ENCODE data around the gene NUP210L. TPM values are rescaled to one million over a fixed set of nuclear protein-coding genes. Genes with fewer than 3 reads are reported as not detected.
"Not testable (repeated sequence)": the region's sequence is repeated elsewhere in the genome, so short reads cannot be mapped to it uniquely, and the experiment has no call there.

Gene NUP210L
- total RNA-seq, 1 donor from 2014 or later = 0.22 TPM

GRCh38 chr1:154019269-154019668 is 135.6 kb downstream of the NUP210L start:
- ChIA-PET CTCF (no interaction called here), POLR2A (interaction anchor here (1.0 kb wide), 1 partner anchor 29 kb away, joined by 3 read pairs; the partner anchor contains the start of gene RPS27)
- no peak for TF ChIP-seq CTCF (IDR thresholded peaks at IDR 0.05)
- H3K4me3 Mint-ChIP-seq = no peak overlapping the region
- no peaks in the 10 kb centered on the region for H3K9me3 Mint-ChIP-seq
- no peak for ATAC-seq (ENCODE audit: low read depth)
- H3K4me1 Mint-ChIP-seq = no peaks in the 10 kb centered on the region
- no peaks in the 10 kb centered on the region for H3K27me3 Mint-ChIP-seq
- H3K36me3 Mint-ChIP-seq (ENCODE audit: low read depth) = no peaks in the 10 kb centered on the region
- no peak for DNase-seq
- intact Hi-C loops (cut with micrococcal nuclease) = no loop called here
- no peak overlapping the region for H3K27ac Mint-ChIP-seq

- H3K36me3 Mint-ChIP-seq (ENCODE audit: low read depth) = peaks cover 4% of the 10 kb centered on the region
- no peak overlapping the region for H3K4me3 Mint-ChIP-seq
- no peak overlapping the region for H3K27ac Mint-ChIP-seq
- POLR2A ChIA-PET = no interaction called here
- no peaks in the 10 kb centered on the region for H3K9me3 Mint-ChIP-seq
- intact Hi-C loops (cut with micrococcal nuclease) = no loop called here
- TF ChIP-seq CTCF (IDR thresholded peaks at IDR 0.05) = no peak
- H3K4me1 Mint-ChIP-seq = no peaks in the 10 kb centered on the region
- CTCF ChIA-PET = no interaction called here
- DNase-seq (no peak), ATAC-seq (ENCODE audit: low read depth) (no peak)
- no peaks in the 10 kb centered on the region for H3K27me3 Mint-ChIP-seq
Measured at GRCh38 chr1:154014154-154014907, 140.5 kb downstream of the NUP210L start.

- H3K27me3 Mint-ChIP-seq; ATAC-seq (ENCODE audit: low read depth); CTCF ChIA-PET; H3K4me1 Mint-ChIP-seq; H3K4me3 Mint-ChIP-seq; H3K36me3 Mint-ChIP-seq (ENCODE audit: low read depth); intact Hi-C loops (cut with micrococcal nuclease); H3K27ac Mint-ChIP-seq; POLR2A ChIA-PET; H3K9me3 Mint-ChIP-seq; DNase-seq: not testable (repeated sequence)
Measured at GRCh38 chr1:154012543-154012942, 142.3 kb downstream of the NUP210L start.

- TF ChIP-seq CTCF (IDR thresholded peaks at IDR 0.05) = no peak
- DNase-seq = no peak
- no peak overlapping the region for H3K4me3 Mint-ChIP-seq
- H3K9me3 Mint-ChIP-seq = no peaks in the 10 kb centered on the region
- peaks cover 4% of the 10 kb centered on the region for H3K36me3 Mint-ChIP-seq (ENCODE audit: low read depth)
- ATAC-seq (ENCODE audit: low read depth) = no peak
- ChIA-PET CTCF (no interaction called here), POLR2A (no interaction called here)
- intact Hi-C loops (cut with micrococcal nuclease) = no loop called here
- no peaks in the 10 kb centered on the region for H3K27me3 Mint-ChIP-seq
- no peak overlapping the region for H3K27ac Mint-ChIP-seq
- no peaks in the 10 kb centered on the region for H3K4me1 Mint-ChIP-seq
Measured at GRCh38 chr1:154012129-154012528, 142.7 kb downstream of the NUP210L start.

- no peaks in the 10 kb centered on the region for H3K9me3 Mint-ChIP-seq
- no peak for ATAC-seq (ENCODE audit: low read depth)
- TF ChIP-seq CTCF (IDR thresholded peaks at IDR 0.05) = no peak
- no peak for DNase-seq
- CTCF ChIA-PET = no interaction called here
- POLR2A ChIA-PET = no interaction called here
- H3K36me3 Mint-ChIP-seq (ENCODE audit: low read depth) = no peaks in the 10 kb centered on the region
- H3K4me3 Mint-ChIP-seq = no peak overlapping the region
- no peak overlapping the region for H3K27ac Mint-ChIP-seq
- intact Hi-C loops (cut with micrococcal nuclease) = no loop called here
- H3K27me3 Mint-ChIP-seq = no peaks in the 10 kb centered on the region
- no peaks in the 10 kb centered on the region for H3K4me1 Mint-ChIP-seq
Measured at GRCh38 chr1:154006136-154006535, 148.7 kb downstream of the NUP210L start.

- peaks cover under 1% of the 10 kb centered on the region for H3K4me1 Mint-ChIP-seq
- intact Hi-C loops (cut with micrococcal nuclease) = no loop called here
- TF ChIP-seq CTCF (IDR thresholded peaks at IDR 0.05) = no peak
- H3K4me3 Mint-ChIP-seq = no peak overlapping the region
- no peak overlapping the region for H3K27ac Mint-ChIP-seq
- H3K36me3 Mint-ChIP-seq (ENCODE audit: low read depth) = peaks cover 6% of the 10 kb centered on the region
- ChIA-PET POLR2A (no interaction called here), CTCF (no interaction called here)
- no peaks in the 10 kb centered on the region for H3K27me3 Mint-ChIP-seq
- no peaks in the 10 kb centered on the region for H3K9me3 Mint-ChIP-seq
- no peak for ATAC-seq (ENCODE audit: low read depth)
- DNase-seq = no peak
Measured at GRCh38 chr1:154000420-154000819, 154.5 kb downstream of the NUP210L start.

GRCh38 chr1:153996882-153997281 is 158.0 kb downstream of the NUP210L start:
- Mint-ChIP-seq H3K36me3 (ENCODE audit: low read depth) (peaks cover 32% of the 10 kb centered on the region), H3K4me1 (peaks cover 19% of the 10 kb centered on the region)
- CTCF ChIA-PET; H3K4me3 Mint-ChIP-seq; H3K27me3 Mint-ChIP-seq; H3K27ac Mint-ChIP-seq; intact Hi-C loops (cut with micrococcal nuclease); DNase-seq; H3K9me3 Mint-ChIP-seq; ATAC-seq (ENCODE audit: low read depth): not testable (repeated sequence)
- POLR2A ChIA-PET = interaction anchor here (0.7 kb wide), 2 partner anchors 48 to 419 kb away, joined by 3 to 8 read pairs; no protein-coding TSS in a partner anchor

All from activated B cell treated with CpG ODN at 0.5 μM for 24 hours (primary cell).